SK-N-MC (cell line): ENCODE results near the gene FGF12.

Experiments
- EZH2 ChIP-seq: fragments of 200-600 bp; sonication (generic); IDR thresholded peaks from one replicate; pipeline ENCODE4 v1.6.1; 2017; ENCODE audit warnings: antibody characterized with exemption
- POLR2AphosphoS5 ChIP-seq: IDR thresholded peaks from 2 replicates; pipeline ENCODE4 v1.6.1; 2012; ENCODE audit warnings: mild to moderate bottlenecking, low read depth, low read length, borderline replicate concordance

DNA sequence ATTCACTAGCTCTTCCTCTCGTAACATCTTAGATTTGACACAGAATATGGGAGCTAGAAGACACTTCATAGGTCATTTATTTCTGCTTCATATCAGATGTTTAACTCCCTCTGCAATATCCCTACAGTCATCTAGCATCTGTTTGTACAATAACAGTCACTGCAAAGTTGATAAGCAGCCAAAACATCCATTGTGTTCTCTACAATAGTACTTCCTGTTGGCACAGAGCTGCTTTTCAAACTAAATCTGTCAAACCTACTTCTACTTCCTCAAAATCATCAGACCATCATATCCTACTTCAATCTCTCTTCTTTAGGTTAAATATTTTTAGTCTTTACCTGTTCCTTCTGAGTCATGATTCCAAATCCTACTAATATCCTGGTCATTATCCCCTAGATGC, 233.2 kb downstream of the FGF12 start:
- TF ChIP-seq EZH2 (no peak), POLR2AphosphoS5 (no peak)
